ENCODE data around the gene SIK2.

The SIK2 gene

DNA sequence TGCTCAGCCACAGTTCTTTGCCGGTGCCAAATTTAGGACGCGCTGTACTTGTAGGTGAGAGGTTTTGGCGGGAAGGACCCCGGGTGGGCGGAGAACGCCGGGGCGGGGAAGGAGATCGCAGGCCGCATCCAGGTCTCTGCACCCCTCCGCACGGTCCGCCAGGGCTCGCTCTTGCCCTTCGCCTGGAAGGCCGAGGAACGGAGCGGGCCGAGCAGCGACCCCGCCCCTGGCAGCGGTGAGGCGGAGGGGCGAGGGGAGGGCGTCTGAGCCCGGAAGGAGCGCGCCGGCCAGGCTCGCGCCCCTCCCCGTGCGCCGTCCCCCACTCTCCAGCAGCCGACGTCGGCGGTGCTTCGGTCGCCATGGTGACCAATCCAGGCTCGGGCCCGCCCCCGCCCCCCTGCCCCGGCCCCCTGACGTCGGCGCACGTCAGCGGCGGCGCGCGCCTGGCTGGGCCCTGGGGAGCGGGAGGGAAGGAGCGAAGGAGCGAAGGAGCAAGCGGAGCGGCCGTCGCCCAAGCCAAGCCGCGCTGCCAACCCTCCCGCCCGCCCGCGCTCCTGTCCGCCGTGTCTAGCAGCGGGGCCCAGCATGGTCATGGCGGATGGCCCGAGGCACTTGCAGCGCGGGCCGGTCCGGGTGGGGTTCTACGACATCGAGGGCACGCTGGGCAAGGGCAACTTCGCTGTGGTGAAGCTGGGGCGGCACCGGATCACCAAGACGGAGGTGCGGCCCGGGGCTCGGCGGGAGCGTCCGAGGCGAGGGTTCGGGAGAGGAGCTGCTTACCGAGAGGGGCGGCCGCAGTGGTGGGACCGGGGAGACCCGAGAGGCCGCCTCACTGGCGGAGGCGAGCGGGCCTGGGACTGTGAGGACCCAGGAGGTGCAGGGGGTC is at the start of gene SIK2:
TSS of gene SIK2 (plus strand) at position 471 of the 886 bp plus-strand sequence. CDS start at position 586, 115 bp downstream.
- DNase-seq (ENCODE audit: low read depth in 1 of 2, low spot score in 1 of 2), result peak; percentile 63 to 80

DNA sequence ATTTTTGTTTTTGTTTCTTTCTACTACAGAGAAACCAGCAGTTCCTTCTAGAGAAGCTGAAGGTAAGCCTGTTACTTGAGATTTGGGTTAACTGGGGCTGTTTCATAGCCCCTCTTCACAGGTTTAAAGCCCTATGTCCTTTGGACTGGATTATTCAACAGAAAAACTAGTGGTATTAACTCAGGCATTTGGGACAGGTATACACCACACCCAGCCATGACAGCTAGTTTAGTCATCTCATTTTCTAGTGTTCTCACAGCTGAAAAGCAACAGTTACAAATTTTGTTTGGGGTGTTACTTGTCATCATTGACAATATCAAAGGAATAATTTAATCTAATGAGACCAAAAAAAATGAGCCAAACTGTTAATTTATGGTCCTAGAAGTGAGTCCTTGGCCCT is 47.7 kb upstream of the SIK2 start:
- DNase-seq (ENCODE audit: low read depth in 1 of 2, low spot score in 1 of 2), result no peak

DNA sequence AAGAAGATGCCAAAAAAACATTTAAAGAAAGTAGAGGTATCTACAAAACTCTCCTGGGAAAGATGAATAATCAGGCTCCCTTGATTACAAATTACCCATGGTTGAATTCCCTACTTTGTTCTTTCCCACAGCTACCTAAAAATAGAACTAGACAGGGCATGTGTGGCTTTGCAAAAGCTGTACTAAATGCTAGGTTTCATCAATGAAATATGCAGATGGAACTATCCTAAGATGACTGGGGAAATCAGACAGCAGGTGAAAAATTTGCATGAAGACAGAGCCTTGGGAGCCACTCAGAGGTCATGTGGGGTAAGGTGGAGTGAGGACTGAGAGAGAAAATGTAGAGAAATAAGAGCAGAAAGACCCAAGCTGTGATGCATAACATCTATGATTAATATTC is 47.0 kb upstream of the SIK2 start:
- DNase-seq (ENCODE audit: low read depth in 1 of 2, low spot score in 1 of 2), result no peak

DNA sequence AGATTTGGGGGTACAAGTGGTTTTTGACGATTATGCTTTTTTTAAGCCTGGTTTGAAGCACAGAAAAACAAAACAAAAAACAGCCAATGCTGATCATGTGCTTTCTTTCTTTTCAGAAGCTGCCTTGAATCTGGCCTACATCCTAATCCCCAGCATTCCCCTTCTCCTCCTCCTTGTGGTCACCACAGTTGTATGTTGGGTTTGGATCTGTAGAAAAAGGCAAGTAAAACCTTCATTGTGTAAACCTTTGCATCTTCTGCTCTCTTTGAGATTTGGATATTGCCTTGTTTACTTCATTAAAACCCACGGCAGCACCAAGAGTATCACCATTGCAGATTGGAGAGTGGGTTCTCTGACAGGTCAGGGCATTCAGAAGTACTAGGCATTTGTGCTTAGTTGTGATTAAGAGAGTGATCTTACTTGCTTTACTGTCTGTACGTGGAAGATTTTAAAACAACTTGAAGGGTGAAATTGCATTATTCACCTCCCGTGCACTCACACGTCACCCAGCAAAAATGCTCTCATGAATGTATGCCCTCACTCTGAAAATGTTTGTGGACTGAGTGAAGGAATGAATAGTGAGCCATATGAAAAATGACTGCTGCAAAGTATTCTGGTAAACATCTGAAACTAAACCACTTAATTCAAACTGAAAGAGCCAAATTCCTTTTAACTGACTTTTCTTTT is 44.7 kb upstream of the SIK2 start:
- DNase-seq (ENCODE audit: low read depth in 1 of 2, low spot score in 1 of 2), result no peak

DNA sequence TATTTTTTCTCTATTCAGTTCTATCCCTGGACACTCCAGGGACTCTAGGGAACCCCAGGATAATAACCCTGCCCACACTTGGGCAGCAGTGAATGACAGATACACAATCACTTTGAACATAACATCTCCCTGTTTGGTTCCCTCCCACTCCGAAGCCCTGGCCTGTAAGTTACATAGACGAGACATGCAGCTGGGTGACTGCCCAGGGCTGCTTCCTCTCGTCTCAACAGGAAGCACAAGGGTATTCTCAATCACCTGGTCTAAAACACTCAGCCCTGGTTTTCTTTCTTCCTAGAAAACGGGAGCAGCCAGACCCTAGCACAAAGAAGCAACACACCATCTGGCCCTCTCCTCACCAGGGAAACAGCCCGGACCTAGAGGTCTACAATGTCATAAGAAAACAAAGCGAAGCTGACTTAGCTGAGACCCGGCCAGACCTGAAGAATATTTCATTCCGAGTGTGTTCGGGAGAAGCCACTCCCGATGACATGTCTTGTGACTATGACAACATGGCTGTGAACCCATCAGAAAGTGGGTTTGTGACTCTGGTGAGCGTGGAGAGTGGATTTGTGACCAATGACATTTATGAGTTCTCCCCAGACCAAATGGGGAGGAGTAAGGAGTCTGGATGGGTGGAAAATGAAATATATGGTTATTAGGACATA is 42.3 kb upstream of the SIK2 start:
- no peak for DNase-seq (ENCODE audit: low read depth in 1 of 2, low spot score in 1 of 2)

DNA sequence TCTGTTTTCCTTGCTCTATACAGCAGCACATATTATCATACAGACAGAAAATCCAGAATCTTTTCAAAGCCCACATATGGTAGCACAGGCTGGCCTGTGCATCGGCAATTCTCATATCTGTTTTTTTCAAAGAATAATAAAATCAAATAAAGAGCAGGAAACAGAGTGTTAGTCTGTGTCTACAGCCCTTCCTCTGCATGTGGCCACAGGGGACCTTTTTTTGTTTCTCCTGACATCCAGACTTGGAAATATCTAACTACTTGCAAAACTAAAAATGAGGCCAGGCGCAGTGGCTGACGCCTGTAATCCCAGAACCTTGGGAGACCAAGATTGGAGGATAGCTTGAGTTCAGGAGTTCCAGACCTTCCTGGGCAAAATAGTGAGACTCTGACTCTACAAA is 41.4 kb upstream of the SIK2 start:
- no peak for DNase-seq (ENCODE audit: low read depth in 1 of 2, low spot score in 1 of 2)

DNA sequence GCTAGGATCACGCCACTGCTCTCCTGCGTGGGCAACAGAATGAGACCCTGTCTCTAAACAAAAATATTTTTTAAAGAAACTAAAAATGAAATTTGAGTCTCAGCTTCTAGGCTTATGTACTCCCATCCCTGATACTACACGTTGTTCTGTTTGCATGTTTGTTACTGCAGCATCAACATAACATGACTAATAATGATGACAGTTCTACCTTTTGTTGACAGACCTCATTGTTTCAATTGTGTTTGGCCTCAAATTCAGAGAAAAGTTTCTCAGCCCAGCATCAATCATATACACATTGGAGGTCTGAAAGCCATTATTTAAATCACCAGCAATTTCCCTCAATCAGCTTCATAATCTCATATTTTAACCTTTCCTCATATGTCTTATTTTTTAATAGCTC is 40.9 kb upstream of the SIK2 start:
- no peak for DNase-seq (ENCODE audit: low read depth in 1 of 2, low spot score in 1 of 2)

DNA sequence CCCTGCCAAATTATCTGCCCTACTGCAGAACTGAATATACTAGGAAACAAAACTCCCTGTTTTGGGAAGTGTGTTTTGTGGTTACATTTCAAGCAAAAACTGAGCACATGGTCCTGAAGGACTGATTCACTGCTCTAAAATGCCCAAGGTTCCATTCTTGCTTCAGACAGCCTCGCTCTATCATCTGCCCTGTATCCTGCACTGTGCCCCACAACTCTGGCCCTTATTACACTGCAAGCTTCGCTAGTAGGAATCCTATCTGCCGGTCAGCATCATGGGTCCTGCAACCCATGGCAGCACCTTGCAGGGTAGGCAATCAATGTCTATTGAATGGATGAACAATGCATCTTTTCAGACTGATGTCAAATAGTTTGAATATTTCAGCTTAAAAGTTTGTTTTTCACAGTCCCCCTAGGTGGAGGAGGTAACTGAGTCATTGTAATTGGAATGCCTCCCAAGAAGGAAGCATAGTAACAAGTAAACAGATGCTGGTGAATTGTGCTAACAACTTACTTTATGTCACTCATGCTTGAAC is 40.4 kb upstream of the SIK2 start:
- no peak for DNase-seq (ENCODE audit: low read depth in 1 of 2, low spot score in 1 of 2)

DNA sequence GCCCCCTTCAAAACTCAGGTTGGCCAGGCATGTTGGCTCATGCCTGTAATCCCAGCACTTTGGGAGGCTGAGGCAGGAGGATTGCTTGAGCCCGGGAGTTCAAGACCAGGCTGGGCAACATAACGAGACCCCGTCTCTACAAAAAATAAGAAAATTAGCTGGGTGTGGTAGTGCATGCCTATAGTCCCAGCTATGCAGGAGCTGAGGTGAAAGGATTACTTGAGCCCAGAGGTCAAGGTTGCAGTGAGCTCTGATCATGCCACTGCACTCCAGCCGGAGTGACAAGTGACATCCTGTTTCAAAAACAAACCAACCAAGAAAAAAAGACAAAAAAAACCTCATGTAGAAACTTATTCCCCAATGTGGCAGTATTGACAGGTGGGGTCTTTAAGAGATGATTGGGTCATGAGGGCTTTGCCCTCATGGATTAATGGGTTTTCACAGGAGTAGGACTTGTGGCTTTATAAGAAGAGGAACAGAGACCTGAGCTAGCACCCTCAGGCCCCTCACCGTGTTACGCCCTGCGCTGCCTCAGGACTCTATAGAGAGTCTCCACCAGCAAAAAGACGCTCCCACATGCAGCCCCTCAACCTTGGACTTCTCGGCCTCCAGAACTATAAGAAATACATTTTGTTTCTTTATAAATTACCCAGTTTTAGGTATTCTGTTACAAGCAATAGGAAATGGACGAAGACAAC is 39.4 kb upstream of the SIK2 start:
- no peak for DNase-seq (ENCODE audit: low read depth in 1 of 2, low spot score in 1 of 2)

DNA sequence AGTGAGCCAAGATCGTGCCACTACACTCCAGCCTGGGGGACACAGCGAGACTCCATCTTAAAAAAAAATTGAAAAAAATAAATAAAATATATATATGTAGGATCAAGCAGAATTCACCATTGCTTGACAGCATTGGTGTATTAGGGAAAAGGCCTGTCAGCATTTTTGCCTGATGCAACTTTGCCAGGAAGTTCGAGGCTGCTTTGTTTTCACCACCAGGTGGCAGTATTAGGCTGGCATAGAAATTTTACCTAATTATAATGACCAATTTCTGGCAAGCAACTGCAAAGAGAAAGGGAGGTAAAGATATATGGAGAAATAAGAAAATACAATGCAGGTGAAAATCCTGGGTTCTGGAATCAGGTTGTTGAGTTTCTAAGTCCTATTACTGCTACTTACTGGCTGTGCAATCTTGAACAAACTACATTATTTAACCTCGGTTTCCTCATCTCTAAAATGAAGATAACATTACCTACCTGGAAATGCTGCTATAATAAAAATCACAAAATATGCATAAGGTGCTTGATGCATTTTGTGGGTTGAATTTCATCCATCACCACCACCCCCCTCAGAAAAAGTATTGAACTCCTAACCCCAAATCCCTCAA is 37.0 kb upstream of the SIK2 start:
- DNase-seq (ENCODE audit: low read depth in 1 of 2, low spot score in 1 of 2), result peak; percentile 28 to 66

DNA sequence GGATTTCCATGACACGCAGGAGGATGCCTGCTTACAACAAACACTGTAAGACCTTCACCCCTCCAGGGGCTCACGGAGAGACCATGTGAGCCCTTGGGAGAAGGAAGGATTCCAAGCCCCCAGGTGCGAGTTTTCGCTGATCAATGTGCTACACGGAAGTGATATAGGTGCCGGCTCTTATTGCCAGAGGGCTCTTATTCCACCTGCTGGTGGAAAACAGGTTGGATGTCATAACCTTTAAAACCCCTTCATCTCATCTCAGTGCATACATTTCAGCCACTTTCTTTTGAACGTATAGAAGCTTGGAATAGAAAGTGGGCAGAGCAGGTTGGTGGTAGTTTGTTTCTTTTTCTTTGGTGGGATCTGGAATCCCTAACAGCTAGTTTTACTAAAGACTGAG is 35.9 kb upstream of the SIK2 start:
- no peak for DNase-seq (ENCODE audit: low read depth in 1 of 2, low spot score in 1 of 2)

DNA sequence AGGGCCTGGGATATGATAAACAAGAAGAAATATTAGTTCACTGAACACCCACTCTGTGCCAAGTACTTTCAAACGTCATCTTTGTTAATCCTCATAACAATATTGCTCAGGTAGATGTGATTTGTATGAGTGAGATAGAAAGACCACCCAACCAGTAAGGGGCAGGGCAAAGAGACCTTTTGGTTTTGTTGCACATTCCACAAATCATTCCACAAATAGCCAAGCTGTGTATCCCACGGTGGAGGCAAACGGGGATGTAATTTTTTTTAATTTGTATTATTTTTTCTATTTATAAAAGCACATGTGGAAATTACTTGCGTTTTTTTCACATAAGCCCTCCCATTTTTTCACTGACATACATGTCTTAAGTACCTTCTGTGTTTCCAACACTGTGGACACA is 32.8 kb upstream of the SIK2 start:
- no peak for DNase-seq (ENCODE audit: low read depth in 1 of 2, low spot score in 1 of 2)

DNA sequence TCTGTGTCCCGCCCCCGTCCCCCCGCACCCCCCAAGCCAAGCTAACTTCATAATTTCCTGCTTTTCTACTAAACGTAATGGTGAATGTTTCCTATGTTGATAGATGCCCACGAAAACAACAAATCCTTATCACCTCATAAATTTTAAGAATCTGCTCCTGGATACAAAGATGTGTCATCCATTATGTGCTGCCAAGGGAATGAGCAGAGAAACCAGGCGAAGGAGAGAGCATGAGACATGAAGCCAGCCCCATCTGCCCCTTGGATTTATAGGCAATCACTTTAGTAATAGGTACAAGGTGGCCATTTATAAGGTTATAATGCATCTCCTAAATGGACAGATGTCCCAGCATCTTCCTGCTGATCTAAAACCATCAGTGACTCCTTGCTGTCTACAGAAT is 31.5 kb upstream of the SIK2 start:
- no peak for DNase-seq (ENCODE audit: low read depth in 1 of 2, low spot score in 1 of 2)

DNA sequence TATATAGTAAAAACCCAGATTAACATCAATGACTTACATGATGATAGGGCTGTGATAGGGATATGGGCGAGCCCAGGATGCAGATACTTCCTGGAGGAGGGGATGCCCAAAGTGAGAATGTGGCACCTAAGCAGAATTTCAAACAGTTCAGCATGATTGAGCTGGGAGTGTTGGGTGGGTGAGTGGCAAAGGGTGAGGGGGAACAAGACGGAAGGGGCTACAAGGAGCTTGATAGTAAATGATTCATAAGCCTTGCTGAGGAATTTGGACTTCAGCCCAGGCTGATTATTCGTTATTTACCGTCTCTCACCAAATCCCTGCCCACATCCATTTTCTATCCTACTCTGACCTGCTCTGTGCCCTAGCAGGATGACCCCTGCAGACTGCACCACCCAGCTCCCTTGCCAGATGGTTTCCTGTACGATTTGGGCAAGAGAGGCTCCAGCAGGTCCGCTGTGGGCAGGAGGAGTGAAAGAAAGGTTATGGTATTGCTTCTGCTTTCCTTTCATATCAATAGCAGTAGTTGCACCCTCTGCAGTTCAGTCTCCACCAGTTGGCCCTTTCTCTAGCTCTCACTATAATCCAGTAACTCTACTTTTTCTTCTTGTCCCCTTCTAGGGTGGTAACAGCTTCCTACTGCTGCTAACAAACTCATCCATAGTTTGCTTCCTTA is 30.3 kb upstream of the SIK2 start:
- no peak for DNase-seq (ENCODE audit: low read depth in 1 of 2, low spot score in 1 of 2)

DNA sequence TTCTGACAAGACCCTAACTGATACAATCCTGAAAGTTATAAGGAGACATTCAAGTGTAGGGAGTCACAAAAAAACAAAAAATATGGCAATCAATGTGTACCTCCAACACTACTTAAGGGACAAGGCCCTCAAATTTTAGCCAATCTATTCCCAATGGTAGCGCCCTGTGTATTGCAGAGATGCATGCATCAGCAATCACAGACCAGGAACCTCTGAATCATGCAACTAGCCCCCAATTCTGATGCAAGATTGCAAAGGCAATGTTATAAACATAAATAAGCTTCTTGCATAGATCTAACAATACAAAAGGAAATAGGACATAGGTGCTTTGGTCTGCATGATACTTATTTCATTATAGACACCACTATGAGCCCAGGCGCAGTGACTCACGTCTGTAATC is 29.7 kb upstream of the SIK2 start:
- DNase-seq (ENCODE audit: low read depth in 1 of 2, low spot score in 1 of 2), result no peak

DNA sequence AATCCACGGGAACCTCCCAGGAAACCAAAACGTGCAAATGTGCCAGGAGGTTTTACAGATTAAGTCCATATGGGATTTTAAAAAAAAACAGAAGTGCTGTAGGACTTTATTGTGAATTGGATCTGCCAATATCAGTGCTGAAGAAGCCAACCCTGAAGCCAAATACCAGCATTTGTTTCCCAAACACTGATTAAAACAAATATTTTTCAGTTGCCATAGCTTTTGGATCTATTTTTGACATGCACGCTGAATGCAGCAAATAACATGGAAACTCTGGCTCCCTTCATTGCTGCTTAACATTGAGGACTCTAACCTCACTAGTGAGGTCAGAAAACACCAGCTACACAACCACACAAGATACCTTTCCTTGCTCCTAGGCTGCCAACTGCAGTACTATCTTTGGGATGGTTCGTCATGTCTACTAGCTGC is 28.4 kb upstream of the SIK2 start:
- DNase-seq (ENCODE audit: low read depth in 1 of 2, low spot score in 1 of 2), result no peak

DNA sequence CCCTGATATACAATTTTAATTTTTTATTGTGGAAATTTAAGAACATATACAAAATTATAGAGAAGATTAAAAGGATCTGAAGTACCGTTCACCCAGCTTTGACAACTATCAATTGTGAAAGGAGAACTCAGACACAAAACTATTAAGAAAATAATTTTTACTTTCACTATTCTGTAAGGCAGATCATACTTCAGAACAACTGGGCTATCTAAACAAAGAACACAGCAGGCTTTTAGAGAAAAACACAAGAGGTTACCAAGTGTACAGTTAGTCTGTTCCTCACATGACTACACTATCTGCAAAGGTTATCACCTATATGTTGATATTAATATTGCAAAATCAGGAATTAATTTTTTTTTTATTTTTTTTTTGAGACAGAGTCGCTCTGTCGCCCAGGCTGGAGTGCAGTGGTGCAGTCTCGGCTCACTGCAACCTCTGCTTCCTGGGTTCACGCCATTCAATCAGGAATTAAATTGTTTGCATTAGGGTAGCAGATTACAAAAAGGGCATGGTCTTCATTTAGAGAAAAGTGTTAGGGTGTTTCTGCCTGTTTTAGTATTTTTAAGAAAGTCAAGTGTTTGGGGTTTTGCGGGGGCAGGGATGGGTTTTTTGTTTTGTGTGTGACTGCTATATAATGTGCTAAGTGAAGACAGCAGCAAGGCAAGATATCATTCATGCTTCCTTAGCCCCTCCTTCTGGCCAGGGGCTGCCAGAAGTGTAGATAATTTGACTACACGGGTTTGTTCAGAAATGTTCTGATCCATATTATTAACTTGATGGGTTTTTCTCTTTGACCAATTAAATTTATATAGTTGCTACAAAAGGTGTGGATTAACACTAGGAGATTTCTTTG is 27.6 kb upstream of the SIK2 start:
- DNase-seq (ENCODE audit: low read depth in 1 of 2, low spot score in 1 of 2), result no peak

DNA sequence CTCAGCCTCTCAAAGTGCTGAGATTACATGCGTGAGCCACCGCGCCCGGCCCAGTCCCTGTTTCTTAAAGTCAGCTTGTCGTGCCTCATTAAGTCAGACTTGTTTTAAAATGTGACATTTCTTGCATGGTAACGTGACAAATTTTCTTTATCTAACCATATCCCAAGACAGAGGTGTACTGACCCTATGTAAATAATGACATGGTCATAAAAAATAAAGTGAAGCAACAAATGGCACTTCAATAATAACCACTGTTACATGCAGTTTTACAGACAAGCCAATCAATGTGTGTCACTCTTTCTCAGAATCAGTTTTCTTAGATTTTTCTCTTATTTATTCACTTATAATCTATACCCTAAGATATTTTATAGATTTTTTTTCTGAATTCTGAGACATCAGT is 26.5 kb upstream of the SIK2 start:
- no peak for DNase-seq (ENCODE audit: low read depth in 1 of 2, low spot score in 1 of 2)

DNA sequence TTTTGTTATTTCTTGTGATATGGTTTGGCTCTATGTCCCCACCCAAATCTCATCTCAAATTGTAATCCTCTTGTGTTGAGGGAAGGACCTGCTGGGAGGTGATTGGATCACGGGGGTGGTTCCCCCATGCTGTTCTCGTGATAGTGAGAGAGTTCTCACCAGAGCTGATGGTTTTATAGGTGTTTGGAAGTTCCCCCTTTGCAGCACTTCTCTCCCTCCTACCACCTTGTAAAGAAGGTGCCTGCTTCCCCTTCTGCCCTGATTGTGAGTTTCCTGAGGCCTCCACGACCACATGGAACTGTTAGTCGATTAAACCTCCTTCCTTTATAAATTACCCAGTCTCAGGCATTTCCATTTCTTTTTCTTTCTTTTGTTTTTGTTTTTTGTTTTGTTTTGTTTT is 24.4 kb upstream of the SIK2 start:
- DNase-seq (ENCODE audit: low read depth in 1 of 2, low spot score in 1 of 2), result no peak

Measured in activated CD4-positive, alpha-beta T cell treated with anti-CD3 and anti-CD28 coated beads, Interleukin-2, amount 50 U/mL, for 24 hours (primary cell).